NOMO-1 treated with dmso at 0.1 percent for 144 hours (cell line): ENCODE results near the gene RTKN.
"Not testable (repeated sequence)": the region's sequence is repeated elsewhere in the genome, so short reads cannot be mapped to it uniquely, and the experiment has no call there.

Source experiments
- DNase-seq: peaks from one replicate; lab custom pipeline; 2025; ENCODE audit not compliant: unreplicated experiment; lab: John Stamatoyannopoulos, UW

RTKN gene

GRCh38 chr2:74439373-74439772, 2.4 kb downstream of the RTKN start:
- no peak for DNase-seq

DNA sequence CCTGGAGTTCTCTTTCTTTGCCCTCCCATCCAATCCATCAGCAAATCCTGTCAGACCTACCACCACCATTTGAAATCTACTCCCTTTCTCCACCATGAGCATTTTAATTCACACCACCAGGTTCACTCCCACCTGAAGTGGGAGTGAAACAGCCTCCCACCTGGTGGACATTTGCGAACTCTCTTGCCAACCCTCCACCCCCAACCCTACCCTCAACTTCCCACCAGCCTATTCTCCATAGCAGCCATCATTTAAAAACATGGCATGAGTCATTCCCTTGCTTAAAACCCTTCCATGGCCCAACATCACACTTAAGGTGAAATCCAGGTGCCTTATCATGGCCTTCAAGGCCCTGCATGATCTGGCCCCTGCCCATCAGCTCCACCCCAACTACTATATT, 3.5 kb downstream of the RTKN start:
- no peak for DNase-seq

DNA sequence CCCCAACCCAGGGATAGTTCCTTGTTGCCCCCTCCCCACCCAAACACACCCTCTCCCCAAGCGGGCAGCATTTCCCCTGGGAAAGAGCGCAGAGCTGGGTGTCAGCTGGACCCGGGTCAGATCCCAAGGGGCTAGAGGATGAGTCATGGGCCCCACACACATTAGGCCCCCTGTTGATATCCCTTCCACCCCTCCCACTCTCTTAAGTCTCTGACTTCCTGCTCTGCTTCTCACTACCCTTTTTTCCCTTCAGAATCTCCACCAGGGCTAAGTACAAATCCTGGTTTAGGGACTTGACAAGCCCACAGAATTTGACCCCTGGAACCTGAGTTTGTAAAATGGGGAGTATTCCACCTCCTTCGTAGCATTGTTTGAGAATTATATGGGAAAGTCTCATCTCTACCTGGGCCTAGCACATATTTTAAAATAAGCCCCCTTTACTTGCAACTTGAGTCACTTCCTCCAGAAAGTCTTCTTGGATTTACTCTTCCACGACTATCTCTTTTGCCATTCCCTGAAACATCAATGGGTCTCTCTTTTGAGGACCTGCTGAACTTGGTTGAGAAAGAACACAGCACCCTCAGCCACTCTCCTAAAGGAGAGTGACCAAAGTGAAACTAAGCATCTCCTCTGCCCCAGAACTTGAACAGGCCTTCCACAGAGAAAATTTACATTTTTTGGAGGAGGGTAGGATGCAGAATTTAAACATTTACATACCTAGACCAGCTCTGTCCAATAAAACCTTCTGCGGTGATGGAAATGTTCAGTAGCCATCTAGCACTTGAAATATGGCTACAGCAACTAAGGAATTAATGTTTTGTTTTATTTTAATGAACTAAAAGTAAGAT, 4.7 kb downstream of the RTKN start:
- peak; percentile 8 for DNase-seq

- DNase-seq, result no peak
These were observed 5.5 kb downstream of the RTKN start for GRCh38 chr2:74436111-74436805.

DNA sequence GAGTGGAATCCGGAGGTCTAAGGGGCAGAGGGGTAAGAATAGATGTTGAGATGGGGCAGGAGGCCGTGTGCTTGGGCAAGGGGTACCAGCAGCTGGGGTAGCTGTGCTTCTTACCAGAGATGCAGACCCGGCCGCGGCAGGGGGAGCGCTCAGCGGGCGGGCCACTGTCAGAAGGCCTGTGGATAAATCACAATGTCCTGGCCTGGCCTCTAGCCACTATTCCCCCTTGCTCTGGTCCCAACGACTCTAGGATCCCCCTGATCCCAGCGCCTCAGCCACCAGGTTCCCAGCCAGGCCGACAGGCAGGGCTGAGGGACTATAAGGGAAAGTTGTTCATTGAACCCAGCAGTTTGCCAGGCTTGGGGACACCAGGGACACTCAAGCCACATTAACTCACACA, 11.2 kb downstream of the RTKN start:
- no peak for DNase-seq

DNA sequence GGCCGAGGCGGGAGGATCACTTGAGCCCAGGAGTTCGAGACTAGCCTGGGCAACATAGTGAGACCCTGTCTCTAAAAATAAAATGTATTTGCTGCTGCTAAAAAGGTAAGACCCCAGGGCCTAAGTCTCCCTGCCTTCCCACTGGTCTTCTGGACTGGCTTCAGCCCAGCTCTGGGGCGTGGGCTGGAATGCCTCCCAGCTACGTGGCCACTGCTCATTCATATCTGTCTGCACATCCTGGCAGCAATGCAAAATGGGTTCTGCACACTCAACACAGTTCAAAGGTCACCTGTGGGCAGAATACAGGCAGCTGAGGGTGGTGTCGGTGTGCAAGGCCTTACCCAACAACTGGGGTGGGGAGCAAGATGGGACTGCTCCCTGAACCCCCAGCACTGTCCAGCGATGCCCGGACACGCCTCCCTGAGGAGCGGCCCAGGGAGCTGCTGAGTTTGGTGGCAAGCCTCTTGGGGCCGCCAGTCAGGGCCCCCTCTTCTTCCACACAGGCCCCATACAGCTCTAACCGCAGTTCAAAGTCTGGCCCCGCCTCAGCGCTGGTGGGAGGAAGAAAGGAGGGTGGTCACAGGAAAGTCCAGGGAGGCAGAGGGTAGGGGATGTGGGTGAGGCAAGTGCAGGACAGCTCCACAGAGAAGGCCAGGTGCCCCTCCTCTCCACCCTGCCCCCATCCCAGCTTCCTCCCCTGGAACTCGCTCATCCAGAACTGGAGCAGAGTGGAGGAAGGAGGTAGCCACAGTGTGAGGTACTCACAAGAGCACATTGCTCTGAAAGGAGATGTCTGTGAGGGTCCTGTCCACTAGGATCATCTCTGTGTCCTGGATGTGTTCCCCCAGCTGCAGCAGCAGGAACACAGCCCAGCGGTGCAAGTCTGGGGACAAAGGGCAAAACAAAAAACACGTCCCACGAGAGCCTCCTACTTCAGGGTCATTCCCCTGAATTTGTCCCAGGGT, 12.0 kb downstream of the RTKN start:
- DNase-seq, result no peak

DNA sequence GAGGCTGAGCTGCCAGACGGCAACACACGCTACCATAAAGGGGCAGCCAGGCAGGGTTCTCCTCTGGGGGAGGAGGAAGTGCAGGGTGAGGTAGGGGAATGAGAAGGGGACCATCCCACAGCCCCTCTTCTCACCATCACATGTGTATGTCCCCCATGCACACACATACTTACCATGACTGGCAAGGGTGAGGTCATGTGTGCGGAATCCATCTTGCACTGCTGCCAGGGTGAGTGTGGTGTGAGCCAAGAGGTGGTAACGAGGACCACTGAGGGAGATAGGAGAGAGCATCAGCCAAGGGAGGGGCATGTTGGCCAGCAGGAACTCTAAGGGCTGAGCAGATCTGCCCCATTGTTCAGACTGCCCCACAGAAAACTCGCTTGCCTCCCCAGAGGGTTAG, 13.1 kb downstream of the RTKN start:
- DNase-seq, result no peak

GRCh38 chr2:74427551-74427950, 14.2 kb downstream of the RTKN start:
- no peak for DNase-seq

DNA sequence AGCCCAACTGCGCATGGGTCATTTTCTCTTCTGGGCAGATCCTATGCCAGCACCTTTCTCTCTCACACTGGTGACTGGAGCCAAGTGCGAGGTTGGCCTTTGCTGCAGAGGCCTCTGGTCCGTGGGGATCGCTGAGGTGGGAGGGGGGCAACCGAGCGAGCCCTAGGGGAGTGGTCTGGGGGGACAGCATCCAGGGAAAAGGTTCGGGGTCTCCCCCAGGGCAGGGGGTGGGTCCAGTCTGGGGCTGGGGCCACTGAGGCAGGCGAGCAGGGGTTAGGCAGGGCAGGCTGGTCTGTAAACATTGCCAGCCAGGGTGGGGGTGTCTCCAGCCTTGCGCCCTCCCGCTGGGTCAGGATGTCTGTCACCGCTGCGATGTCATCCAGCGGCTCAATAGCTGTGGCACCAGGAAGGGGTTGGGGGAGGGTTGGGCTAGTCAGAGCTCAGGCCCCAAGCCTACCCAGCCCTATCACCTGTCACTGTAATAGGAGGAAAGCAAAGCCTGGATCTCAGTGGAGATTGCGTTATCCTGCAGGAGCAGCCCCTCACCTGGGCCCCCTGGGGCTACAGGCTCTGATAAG, 15.5 kb downstream of the RTKN start:
- DNase-seq, result no peak

- DNase-seq, result no peak
These were observed 16.2 kb downstream of the RTKN start for GRCh38 chr2:74425523-74425922.

DNA sequence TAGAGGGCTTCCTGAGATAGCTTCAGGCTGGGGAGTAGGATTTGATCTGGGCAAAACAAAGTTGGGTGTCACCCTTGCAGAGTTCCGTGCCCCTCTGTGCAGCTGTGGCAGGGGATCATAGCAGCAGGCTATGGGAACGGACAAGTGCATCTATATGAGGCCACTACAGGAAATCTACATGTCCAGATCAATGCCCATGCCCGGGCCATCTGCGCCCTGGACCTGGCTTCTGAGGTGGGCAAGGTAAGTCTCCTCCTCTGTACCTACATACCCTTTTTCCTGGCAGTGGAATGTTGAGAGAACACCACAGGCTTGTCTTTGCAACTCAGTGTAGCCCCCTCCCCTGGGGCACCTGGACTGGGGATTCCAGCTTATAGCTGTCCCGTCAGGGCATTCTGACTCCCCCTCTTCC, 16.7 kb downstream of the RTKN start:
- DNase-seq, result no peak

- no peak for DNase-seq
These were observed 17.4 kb downstream of the RTKN start for GRCh38 chr2:74424139-74424992.

- no peak for DNase-seq
These were observed 18.3 kb downstream of the RTKN start for GRCh38 chr2:74423231-74424095.

GRCh38 chr2:74421221-74421870, 20.4 kb downstream of the RTKN start, which contains the start of the genes C2orf81 and WDR54:
Gene C2orf81, minus strand, starts transcription at chr2:74421619. Its CDS starts 59 bp downstream, at chr2:74421560.
Gene WDR54, plus strand, starts transcription at chr2:74421730. Its CDS starts 424 bp downstream, at chr2:74422154.
- DNase-seq, result peak; percentile 86

DNA sequence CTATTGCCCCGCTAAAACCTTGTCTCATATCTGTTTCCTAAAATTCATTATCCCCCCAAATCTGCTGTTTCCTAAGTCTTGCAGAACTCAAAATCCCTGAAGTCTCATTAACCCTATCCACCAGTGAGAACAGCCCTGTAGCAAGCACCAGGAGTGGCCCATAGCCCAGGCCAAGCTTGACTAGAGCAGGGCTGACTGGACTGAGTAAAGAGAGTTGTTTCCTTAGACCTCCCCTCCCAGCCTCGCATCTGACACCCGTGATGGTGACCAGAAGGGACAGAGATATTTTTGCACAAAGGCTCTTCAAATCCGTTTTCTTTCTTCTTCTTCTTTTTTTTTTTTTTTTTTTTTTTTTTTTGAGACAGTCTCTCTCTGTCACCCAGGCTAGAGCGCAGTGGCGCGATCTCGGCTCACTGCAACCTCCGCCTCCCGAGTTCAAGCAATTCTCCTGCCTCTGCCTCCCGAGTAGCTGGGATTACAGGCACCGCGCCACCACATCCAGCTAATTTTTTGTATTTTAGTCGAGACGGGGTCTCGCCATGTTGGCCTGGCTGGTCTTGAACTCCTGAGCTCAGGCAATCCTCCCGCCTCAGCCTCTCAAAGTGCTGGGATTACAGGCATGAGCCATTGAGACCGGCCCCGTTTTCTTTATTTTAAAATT, 21.2 kb downstream of the RTKN start:
- not testable (repeated sequence) for DNase-seq

GRCh38 chr2:74420006-74420405, 21.7 kb downstream of the RTKN start:
- DNase-seq, result no peak

DNA sequence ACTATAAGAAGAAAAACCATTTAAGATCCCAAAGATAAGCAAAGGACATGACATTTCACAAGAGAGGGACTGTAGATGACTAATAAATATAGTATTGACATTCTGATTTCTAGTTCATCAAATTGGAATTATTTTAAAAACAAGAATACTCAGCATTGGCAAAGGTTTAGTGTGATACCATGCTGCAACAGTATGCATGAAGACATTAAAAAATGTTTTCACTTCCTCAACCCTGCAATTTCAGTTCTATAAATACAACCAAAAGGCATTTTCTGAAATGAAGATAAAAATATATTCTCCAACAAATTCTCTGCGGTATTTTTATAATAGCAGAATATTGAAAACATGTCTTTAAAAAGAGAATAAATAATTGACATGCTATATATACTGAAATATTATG, 22.4 kb downstream of the RTKN start:
- DNase-seq, result no peak

DNA sequence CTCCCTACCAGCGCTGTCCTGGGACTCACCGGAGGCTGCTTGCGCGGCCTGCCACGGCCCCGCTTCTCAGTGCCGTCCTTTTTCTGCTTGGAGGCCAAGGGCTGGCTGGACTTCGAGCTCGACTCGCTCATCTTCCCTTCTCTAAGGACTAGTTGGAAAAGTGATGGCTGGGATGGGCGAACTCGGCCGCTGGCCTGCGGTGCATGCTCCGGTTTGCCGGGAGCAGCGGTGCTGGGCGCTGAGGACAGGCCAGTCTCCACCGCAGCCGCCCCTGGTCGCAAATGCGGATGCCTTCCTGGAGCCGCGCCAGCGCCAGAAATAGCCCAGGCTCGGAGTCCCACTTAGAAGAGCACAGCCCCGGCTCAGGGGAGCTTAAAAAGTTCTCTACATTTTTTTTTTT, 23.4 kb downstream of the RTKN start:
- no peak for DNase-seq
